GM12878 (cell line): ENCODE data around the gene GPR68. TPM values are rescaled to one million over a fixed set of nuclear protein-coding genes. Genes with fewer than 3 reads are reported as not detected.
"Not testable (repeated sequence)": the region's sequence is repeated elsewhere in the genome, so short reads cannot be mapped to it uniquely, and the experiment has no call there.

ENCODE experiments used
- ATAC-seq: fragments of 200-7000 bp; cut with Tn5 transposase; 3 replicates; pipeline ENCODE4 v1.9.1; 2020; ENCODE audit warnings: mild to moderate bottlenecking, moderate library complexity
- BruUV-seq: library from RNA; stranded (reverse); fragments of 400-500 nt; replicated peaks from 2 replicates; lab custom pipeline; 2021; lab: Mats Ljungman, UMichigan
- CTCF ChIA-PET: fragments of 300-600 bp; sonication (Branson Sonifier 250); formaldehyde crosslinking; extraction: SDS; loops from one replicate; lab custom pipeline; 2021; ENCODE audit warnings: inconsistent platforms; lab: Yijun Ruan, JAX
- POLR2A ChIA-PET: fragments of 350-600 bp; formaldehyde crosslinking; extraction: SDS; loops from one replicate; lab custom pipeline; 2021; ENCODE audit warnings: inconsistent platforms; lab: Charles Lee
- RAD21 ChIA-PET: fragments of 300-600 bp; sonication (Branson Sonifier 250); formaldehyde crosslinking; loops from one replicate; lab custom pipeline; 2023; ENCODE audit warnings: antibody characterized with exemption; ENCODE audit not compliant: unreplicated experiment; lab: Charles Lee
- SMC1A ChIA-PET: fragments of 300-600 bp; sonication (Branson Sonifier 250); formaldehyde crosslinking; loops from one replicate; lab custom pipeline; 2023; ENCODE audit not compliant: unreplicated experiment, uncharacterized antibody; lab: Charles Lee
- DNase-seq: peaks from one replicate; pipeline ENCODE4 v3.0.0-alpha.2; 2011; ENCODE audit warnings: low read depth, low spot score
- FAIRE-seq: peaks from 3 replicates; lab custom pipeline; 2011; peaks lifted over from hg19 to GRCh38; lab: Jason Lieb, UNC
- H2AFZ ChIP-seq: 2 replicates; pipeline ENCODE4 v1.6.0; 2011; ENCODE audit warnings: low read depth, low read length, control low read depth; ENCODE audit not compliant: control insufficient read depth
- H3K27ac ChIP-seq: 2 replicates; pipeline ENCODE4 v1.5.1; 2011; ENCODE audit warnings: control low read depth; ENCODE audit not compliant: control insufficient read depth, insufficient read depth
- H3K27me3 ChIP-seq, 2 experiments: replicated peaks in 1 of 2; 2 replicates each; pipeline versions ENCODE4 v1.6.0 to v1.6.1; 2011; ENCODE audit warnings: low read length in 1 of 2; ENCODE audit not compliant: control insufficient read depth in 2 of 2, insufficient read depth in 2 of 2
- H3K36me3 ChIP-seq, 2 experiments: 2 replicates each; pipeline ENCODE4 v1.5.1; 2011; ENCODE audit warnings: low read length in 1 of 2; ENCODE audit not compliant: control insufficient read depth in 2 of 2, insufficient read depth in 2 of 2
- H3K4me1 ChIP-seq: 2 replicates; pipeline ENCODE4 v1.6.1; 2011; ENCODE audit warnings: mild to moderate bottlenecking, low read length, moderate library complexity, mixed read lengths; ENCODE audit not compliant: control insufficient read depth, insufficient read depth
- H3K4me2 ChIP-seq: 2 replicates; pipeline ENCODE4 v1.6.0; 2011; ENCODE audit warnings: control low read depth; ENCODE audit not compliant: control insufficient read depth, insufficient read depth
- H3K4me3 ChIP-seq: fragments of 200-600 bp; sonication (generic); 2 replicates; pipeline ENCODE4 v1.5.1; 2016
- H3K79me2 ChIP-seq: 2 replicates; pipeline ENCODE4 v1.6.0; 2011; ENCODE audit warnings: low read length; ENCODE audit not compliant: control insufficient read depth, insufficient read depth
- H3K9ac ChIP-seq: 2 replicates; pipeline ENCODE4 v1.8.0; 2011; ENCODE audit warnings: low read length, control low read depth, mixed read lengths; ENCODE audit not compliant: control insufficient read depth, insufficient read depth
- H3K9me3 ChIP-seq: replicated peaks from 3 replicates; pipeline ENCODE4 v1.5.1; 2011; ENCODE audit warnings: mild to moderate bottlenecking, low read length; ENCODE audit not compliant: control insufficient read depth, insufficient read depth
- H4K20me1 ChIP-seq: 2 replicates; pipeline ENCODE4 v1.6.0; 2011; ENCODE audit not compliant: control insufficient read depth, insufficient read depth
- CBX5 ChIP-seq: sonication (generic); IDR thresholded peaks from 2 replicates; pipeline ENCODE4 v1.6.1; 2016; ENCODE audit warnings: low read depth, moderate library complexity, mild to moderate bottlenecking, inconsistent platforms
- ESRRA ChIP-seq: IDR thresholded peaks from 2 replicates; pipeline ENCODE4 v1.6.1; 2012; ENCODE audit warnings: mild to moderate bottlenecking, low read length, improper control_type of control experiment
- HDAC2 ChIP-seq: fragments of 200-600 bp; sonication (generic); IDR thresholded peaks from 2 replicates; pipeline ENCODE4 v1.6.1; 2017
- HDAC6 ChIP-seq: fragments of 200-600 bp; sonication (generic); IDR thresholded peaks from one replicate; pipeline ENCODE4 v1.8.0; 2017; ENCODE audit warnings: antibody characterized with exemption; ENCODE audit not compliant: unreplicated experiment
- POLR2A ChIP-seq: IDR thresholded peaks from 2 replicates; pipeline ENCODE4 v1.6.1; 2011; ENCODE audit warnings: low read depth, mild to moderate bottlenecking, low read length
- SIN3A ChIP-seq: IDR thresholded peaks from 2 replicates; pipeline ENCODE4 v1.6.1; 2012; ENCODE audit warnings: low read depth, low read length, improper control_type of control experiment
- TBL1XR1 ChIP-seq: IDR thresholded peaks from 2 replicates; pipeline ENCODE4 v1.6.1; 2012; ENCODE audit warnings: low read depth, low read length, improper control_type of control experiment
- WGBS: methylation state at CpG from one replicate; pipeline ENCODE4 v1.1.6; 2016; ENCODE audit warnings: low lambda C conversion rate; ENCODE audit not compliant: insufficient replicate concordance, insufficient coverage; ENCODE audit errors: missing lambda C conversion rate; 5-methylcytosine and 5-hydroxymethylcytosine counted together
- in situ Hi-C: fragments of 300-500 bp; cut with MboI; formaldehyde crosslinking; loops from 9 replicates; pipeline ENCODE4 v1.14.3; 2018; ENCODE audit warnings: mixed read lengths
- intact Hi-C: fragments of 100-400 bp; cut with micrococcal nuclease; formaldehyde crosslinking; loops from one replicate; pipeline ENCODE4 v1.14.2; 2022; ENCODE audit not compliant: unreplicated experiment
- polyA plus RNA-seq, 11 experiments: library from polyadenylated mRNA; depleted of rRNA in 4 of 11; unstranded in 6 of 11; stranded (reverse) in 5 of 11; fragments of >200 nt; fragmentation: Nextera tagmentation in 4 of 11; fragmentation: Illumina TruSeq in 1 of 11; extraction: Ambion mirVana in 4 of 11; extraction: Trizol in 1 of 11; gene quantifications; 1 replicate in 1 of 11; 2 replicates in 10 of 11; pipeline versions ENCODE4 v1.2.1 to v1.2.3, GENCODE V29; 2011 to 2016; ENCODE audit warnings: inconsistent platforms in 2 of 11, missing spikeins in 2 of 11, low read depth in 1 of 11
- total RNA-seq, 4 experiments: library from RNA; depleted of rRNA in 3 of 4; stranded (reverse); fragments of >200 nt in 3 of 4; fragmentation: Illumina TruSeq in 1 of 4; extraction: Trizol in 1 of 4; gene quantifications; 2 replicates each; pipeline versions ENCODE4 v1.2.1 to v1.2.3, GENCODE V29; 2013 to 2021
- TF ChIP-seq, protein P1 (sequence below): fragments of 150-350 bp; IDR thresholded peaks from 2 replicates; pipeline ENCODE4 v1.6.1; 2016; ENCODE audit warnings: low read depth, low read length
- TF ChIP-seq, protein P2 (sequence below): fragments of 450-650 bp; IDR thresholded peaks from 2 replicates; pipeline ENCODE4 v1.6.1; 2016; ENCODE audit warnings: mild to moderate bottlenecking, moderate library complexity, borderline replicate concordance
- TF ChIP-seq, protein P3 (sequence below): IDR thresholded peaks from 2 replicates; pipeline ENCODE4 v1.6.1; 2011; ENCODE audit warnings: borderline replicate concordance, low read depth, mild to moderate bottlenecking, moderate library complexity, mixed read lengths, low read length; ENCODE audit not compliant: insufficient read depth; ENCODE audit errors: extremely low read length

Gene GPR68
- total and polyA plus RNA-seq, 10 of the 15 experiments (the other 5 are each of a cell fraction or from before 2014, with no cell fraction given): 0.06 to 3.4 (median 1.8) TPM

DNA sequence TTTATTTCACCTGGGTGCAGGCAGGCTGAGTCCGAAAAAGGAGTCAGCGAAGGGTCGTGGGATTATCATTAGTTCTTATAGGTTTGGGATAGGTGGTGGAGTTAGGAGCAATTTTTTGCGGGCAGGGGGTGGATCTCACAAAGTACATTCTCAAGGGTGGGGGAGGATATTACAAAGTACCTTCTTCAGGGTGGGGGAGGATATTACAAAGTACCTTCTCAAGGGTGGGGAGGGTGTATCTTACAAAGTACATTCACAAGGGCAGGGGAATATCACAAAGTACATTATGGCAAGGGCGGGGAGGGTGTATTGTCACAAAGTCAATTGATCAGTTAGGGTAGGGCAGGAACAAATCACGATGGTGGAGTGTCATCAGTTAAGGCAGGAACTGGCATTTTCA lies 43.7 kb downstream of the GPR68 start:
- RAD21 ChIA-PET, H3K4me3 ChIP-seq, H3K9me3 ChIP-seq, H3K27ac ChIP-seq, FAIRE-seq, H3K4me1 ChIP-seq, H3K4me2 ChIP-seq, in situ Hi-C loops, H3K27me3 ChIP-seq, H3K79me2 ChIP-seq, intact Hi-C loops, H4K20me1 ChIP-seq, H3K9ac ChIP-seq, DNase-seq, H2AFZ ChIP-seq, BruUV-seq, SMC1A ChIA-PET, ATAC-seq: not testable (repeated sequence)
- TF ChIP-seq CBX5: peak; percentile 46; the same call in 1 of the 2 replicates
- ChIA-PET POLR2A (interaction anchor here (0.6 kb wide), 1 partner anchor 268 kb away, joined by 3 read pairs; no protein-coding TSS in a partner anchor), CTCF (interaction anchor here (0.6 kb wide), 1 partner anchor 26 kb away, joined by 3 read pairs; no protein-coding TSS in a partner anchor)
- WGBS: 98% methylated on average over 6 of the region's 6 CpGs
- H3K36me3 ChIP-seq: peaks cover 17 to 34% of the 10 kb centered on the region in 2 experiments

DNA sequence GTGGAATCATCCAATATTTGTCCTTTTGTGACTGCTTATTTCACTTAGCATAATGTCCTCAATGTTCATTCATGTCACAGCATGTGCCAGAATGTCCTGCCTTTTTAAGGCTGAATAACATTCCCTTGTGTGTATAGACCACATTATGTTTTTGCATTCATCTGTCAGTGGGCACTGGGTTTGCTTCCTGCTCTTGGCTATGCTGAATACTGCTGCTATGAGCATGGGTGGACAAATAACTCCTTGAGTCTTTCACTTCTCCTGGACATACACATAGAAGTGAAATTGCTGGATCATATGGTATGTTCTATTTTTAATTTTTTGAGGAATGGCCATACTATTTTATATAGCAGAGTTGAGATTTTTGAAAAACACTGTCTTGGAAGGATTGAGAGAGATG lies 46.9 kb downstream of the GPR68 start:
- Histone ChIP-seq H3K36me3 (peaks cover 9 to 23% of the 10 kb centered on the region in 2 experiments), H3K27me3 (no peaks in the 10 kb centered on the region), H3K9me3 (no peaks in the 10 kb centered on the region; the same call in 2 of the 3 replicates), H3K9ac (no peak overlapping the region), H3K4me1 (no peaks in the 10 kb centered on the region), H2AFZ (no peak overlapping the region), H4K20me1 (no peaks in the 10 kb centered on the region), H3K27ac (no peak overlapping the region), H3K4me3 (no peak overlapping the region), H3K79me2 (no peaks in the 10 kb centered on the region), H3K4me2 (no peak overlapping the region)
- intact Hi-C loops (no loop called here), in situ Hi-C loops (no loop called here)
- RAD21 ChIA-PET: no interaction called here
- FAIRE-seq (no peak), DNase-seq (no peak), ATAC-seq (no peak)
- CTCF ChIA-PET: no interaction called here
- POLR2A ChIA-PET: no interaction called here
- BruUV-seq: no TSS peak
- SMC1A ChIA-PET: no interaction called here
- no peak for TF ChIP-seq ESRRA
- no peak for TF ChIP-seq HDAC2
- TF ChIP-seq, protein P1, sequence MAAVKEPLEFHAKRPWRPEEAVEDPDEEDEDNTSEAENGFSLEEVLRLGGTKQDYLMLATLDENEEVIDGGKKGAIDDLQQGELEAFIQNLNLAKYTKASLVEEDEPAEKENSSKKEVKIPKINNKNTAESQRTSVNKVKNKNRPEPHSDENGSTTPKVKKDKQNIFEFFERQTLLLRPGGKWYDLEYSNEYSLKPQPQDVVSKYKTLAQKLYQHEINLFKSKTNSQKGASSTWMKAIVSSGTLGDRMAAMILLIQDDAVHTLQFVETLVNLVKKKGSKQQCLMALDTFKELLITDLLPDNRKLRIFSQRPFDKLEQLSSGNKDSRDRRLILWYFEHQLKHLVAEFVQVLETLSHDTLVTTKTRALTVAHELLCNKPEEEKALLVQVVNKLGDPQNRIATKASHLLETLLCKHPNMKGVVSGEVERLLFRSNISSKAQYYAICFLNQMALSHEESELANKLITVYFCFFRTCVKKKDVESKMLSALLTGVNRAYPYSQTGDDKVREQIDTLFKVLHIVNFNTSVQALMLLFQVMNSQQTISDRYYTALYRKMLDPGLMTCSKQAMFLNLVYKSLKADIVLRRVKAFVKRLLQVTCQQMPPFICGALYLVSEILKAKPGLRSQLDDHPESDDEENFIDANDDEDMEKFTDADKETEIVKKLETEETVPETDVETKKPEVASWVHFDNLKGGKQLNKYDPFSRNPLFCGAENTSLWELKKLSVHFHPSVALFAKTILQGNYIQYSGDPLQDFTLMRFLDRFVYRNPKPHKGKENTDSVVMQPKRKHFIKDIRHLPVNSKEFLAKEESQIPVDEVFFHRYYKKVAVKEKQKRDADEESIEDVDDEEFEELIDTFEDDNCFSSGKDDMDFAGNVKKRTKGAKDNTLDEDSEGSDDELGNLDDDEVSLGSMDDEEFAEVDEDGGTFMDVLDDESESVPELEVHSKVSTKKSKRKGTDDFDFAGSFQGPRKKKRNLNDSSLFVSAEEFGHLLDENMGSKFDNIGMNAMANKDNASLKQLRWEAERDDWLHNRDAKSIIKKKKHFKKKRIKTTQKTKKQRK: no peak
- TF ChIP-seq, protein P2, sequence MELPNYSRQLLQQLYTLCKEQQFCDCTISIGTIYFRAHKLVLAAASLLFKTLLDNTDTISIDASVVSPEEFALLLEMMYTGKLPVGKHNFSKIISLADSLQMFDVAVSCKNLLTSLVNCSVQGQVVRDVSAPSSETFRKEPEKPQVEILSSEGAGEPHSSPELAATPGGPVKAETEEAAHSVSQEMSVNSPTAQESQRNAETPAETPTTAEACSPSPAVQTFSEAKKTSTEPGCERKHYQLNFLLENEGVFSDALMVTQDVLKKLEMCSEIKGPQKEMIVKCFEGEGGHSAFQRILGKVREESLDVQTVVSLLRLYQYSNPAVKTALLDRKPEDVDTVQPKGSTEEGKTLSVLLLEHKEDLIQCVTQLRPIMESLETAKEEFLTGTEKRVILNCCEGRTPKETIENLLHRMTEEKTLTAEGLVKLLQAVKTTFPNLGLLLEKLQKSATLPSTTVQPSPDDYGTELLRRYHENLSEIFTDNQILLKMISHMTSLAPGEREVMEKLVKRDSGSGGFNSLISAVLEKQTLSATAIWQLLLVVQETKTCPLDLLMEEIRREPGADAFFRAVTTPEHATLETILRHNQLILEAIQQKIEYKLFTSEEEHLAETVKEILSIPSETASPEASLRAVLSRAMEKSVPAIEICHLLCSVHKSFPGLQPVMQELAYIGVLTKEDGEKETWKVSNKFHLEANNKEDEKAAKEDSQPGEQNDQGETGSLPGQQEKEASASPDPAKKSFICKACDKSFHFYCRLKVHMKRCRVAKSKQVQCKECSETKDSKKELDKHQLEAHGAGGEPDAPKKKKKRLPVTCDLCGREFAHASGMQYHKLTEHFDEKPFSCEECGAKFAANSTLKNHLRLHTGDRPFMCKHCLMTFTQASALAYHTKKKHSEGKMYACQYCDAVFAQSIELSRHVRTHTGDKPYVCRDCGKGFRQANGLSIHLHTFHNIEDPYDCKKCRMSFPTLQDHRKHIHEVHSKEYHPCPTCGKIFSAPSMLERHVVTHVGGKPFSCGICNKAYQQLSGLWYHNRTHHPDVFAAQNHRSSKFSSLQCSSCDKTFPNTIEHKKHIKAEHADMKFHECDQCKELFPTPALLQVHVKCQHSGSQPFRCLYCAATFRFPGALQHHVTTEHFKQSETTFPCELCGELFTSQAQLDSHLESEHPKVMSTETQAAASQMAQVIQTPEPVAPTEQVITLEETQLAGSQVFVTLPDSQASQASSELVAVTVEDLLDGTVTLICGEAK: no peak
- TF ChIP-seq TBL1XR1: no peak
- no peak for TF ChIP-seq HDAC6
- TF ChIP-seq SIN3A: no peak
- no peak for TF ChIP-seq POLR2A
- TF ChIP-seq, protein P3, sequence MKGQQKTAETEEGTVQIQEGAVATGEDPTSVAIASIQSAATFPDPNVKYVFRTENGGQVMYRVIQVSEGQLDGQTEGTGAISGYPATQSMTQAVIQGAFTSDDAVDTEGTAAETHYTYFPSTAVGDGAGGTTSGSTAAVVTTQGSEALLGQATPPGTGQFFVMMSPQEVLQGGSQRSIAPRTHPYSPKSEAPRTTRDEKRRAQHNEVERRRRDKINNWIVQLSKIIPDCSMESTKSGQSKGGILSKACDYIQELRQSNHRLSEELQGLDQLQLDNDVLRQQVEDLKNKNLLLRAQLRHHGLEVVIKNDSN: no peak
